HG02588 (cell line): Measurements from ENCODE around the gene MPP1.

Experiments used
- ATAC-seq: cut with Tn5 transposase; IDR thresholded peaks from one replicate; pipeline ENCODE4 v1.9.1; 2021; ENCODE audit warnings: mild to moderate bottlenecking, moderate library complexity; ENCODE audit not compliant: unreplicated experiment

MPP1 gene

DNA sequence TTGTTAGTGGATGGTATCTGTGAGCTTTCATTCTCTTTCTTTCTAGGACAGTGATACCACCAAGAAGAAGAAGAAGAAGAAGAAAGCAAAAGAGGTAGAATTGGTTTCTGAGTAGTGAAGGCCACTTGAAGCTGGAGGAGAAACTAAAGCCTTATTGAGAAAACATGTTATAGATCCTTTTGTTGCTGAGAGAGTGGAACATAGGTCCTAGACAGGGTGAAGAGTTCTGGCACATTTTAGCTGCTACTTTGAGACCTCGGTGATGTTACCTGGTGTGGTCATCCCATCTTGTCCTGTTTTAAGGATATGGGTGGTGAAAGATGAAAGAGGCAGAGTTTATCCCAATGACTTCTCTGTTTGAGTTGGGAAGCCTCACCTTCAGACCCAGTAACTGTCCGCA is 28.5 kb downstream of the MPP1 start:
- no peak for ATAC-seq

DNA sequence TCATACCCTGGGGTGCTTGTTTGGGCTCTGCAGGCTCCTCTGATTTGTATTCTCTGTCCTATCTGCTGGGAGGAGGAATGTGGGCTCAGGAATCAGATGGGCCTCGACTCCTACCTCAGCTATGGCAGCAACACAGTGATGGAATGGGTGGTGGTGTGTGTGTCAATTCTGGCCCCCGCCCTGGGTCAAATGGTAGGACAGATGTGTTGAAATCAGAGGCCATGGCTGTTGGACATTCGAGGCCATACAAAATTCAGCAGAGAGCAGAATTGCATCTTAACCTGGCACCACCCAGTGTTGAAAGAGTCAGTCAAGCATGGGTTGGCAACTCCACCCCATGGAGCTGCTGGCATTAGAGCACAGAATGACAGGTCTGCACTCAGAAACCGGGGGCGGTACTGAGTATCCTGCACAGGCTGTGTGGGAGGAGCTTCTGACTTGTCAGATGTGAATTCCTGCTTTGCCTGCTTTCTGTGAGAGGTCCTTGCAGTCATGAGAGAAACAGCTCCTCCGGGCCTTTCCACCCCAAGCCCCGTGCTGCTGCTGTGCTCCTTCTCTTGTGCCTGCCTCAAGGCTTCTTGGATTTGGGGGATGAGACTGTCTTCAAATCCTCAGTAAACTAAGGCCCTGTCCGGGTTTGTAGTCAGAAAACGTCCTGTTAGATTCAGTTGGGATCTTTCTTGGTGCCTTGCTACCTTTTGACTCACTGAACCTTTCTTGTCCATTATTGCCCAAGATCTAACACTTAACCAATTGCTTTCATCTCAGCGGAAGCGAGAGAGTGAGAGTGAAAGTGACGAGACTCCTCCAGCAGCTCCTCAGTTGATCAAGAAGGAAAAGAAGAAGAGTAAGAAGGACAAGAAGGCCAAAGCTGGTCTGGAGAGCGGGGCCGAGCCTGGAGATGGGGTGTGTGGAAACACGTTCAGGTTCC is 29.6 kb downstream of the MPP1 start:
- no peak for ATAC-seq

DNA sequence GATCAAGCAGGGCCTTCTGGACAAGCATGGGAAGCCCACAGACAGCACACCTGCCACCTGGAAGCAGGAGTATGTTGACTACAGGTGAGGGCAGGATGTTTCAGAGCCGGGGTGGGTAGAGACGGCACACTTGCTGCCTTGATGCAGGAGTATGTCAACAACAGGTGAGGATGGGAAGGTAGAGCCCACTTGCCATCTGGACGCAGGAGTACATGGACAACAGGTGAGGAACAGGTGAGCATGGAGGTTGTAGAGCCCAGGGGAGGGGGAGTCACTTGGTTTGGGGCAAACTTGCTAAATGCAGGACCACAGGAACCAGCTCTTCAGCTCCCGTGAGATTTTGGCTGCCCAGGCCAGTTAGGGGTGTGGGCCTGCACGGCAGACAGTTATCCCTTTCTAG is 30.7 kb downstream of the MPP1 start:
- ATAC-seq: no peak

- peak; percentile 94 for ATAC-seq
These were observed 42.6 kb downstream of the MPP1 start, which contains the start of gene DKC1 for GRCh38 chrX:154762537-154763296. DKC1 (plus strand) TSS chrX:154762864; CDS start chrX:154762966, 102 bp downstream.

- ATAC-seq: no peak
These were observed 43.2 kb downstream of the MPP1 start for GRCh38 chrX:154761977-154762536.

- no peak for ATAC-seq
These were observed 46.6 kb downstream of the MPP1 start for GRCh38 chrX:154758696-154759095.

DNA sequence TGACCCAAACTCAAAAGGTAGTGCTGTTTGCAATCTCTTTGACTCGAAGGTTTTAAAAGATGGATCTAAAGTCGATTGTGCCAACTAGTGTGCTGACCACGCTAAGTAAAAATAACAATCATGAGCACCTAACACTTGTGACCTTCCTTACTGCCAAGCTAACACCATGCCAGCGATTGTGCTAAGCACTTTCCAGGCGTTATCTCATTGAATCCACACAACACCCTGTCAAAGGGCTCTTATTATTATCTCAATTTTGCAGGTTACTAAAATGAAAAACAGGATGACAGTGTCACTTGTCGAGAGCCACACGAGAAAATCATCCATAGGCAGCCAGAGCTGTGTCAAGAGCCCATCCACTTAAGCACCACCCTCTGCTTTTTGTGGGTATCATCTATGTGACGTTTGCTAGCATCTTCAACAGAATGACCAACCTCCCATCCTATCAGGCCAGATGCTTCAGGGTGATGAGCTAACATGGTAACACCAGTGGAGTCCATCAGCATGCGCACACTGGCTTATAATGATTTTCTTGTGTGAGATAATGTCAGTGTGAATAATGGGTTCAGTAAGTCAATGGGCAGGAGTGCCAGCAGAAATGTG is 53.5 kb downstream of the MPP1 start:
- no peak for ATAC-seq

GRCh38 chrX:154751203-154751668 is 54.0 kb downstream of the MPP1 start:
- ATAC-seq: peak; percentile 26

GRCh38 chrX:154750301-154751202 is 54.7 kb downstream of the MPP1 start, which contains the start of gene GAB3:
GAB3 (minus strand) TSS chrX:154751077; CDS start chrX:154751025, 52 bp downstream.
- peak; percentile 75 for ATAC-seq

DNA sequence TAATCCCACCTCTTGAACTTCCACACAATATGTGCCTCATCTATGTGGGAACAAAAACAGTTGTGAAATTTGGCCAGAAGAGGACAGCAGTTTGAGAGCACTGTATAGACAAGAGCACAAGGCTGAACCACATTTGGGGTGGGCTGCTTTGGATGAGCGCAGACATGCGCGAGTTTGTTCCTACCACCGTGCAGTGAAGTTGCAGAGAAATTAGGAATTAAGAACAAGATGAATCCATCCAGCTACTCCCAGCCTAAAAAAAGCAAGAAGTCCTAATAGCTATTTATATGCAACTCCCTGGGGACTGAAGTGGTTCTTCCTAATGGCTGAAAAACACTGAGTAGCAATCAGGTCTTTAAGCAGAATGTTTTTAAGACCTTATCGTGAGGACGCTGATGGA is 55.4 kb downstream of the MPP1 start:
- no peak for ATAC-seq

GRCh38 chrX:154748712-154749339 is 56.5 kb downstream of the MPP1 start:
- no peak for ATAC-seq

GRCh38 chrX:154742613-154743012 is 62.7 kb downstream of the MPP1 start:
- no peak for ATAC-seq

GRCh38 chrX:154739952-154740465 is 65.3 kb downstream of the MPP1 start:
- ATAC-seq: no peak

DNA sequence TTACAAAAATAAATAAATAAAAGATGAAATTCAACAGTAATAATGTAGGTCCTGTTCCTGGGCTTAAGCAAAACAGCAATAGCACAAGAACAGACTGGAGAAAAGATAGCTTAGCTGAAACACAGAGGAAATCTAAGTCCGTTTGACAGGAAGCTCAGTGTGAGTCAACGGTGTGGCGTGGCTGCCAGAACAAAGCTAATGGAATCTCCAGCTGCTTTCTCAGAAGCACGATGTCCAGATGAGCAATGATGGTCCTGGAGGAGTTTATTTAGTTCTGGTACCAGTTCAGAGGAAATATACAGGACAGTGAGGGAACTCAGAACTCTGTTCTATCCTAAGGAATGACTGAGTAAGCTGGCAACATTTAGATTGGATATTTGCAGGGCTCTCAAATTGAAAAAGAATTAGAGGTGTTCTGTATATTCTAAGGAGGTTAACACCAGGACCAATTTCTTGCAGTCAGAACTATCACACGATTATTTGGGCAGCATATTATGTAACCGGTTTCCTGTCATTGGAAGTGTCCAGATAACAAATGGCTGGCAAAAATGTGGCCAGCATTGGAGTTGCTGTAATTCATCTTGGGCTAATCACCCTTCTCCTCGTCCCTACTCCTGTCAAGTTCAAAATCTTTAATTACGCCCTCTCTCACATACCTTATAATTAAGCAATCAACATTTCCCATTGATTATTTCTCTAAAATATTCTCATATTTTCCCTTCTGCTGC is 67.1 kb downstream of the MPP1 start:
- no peak for ATAC-seq

DNA sequence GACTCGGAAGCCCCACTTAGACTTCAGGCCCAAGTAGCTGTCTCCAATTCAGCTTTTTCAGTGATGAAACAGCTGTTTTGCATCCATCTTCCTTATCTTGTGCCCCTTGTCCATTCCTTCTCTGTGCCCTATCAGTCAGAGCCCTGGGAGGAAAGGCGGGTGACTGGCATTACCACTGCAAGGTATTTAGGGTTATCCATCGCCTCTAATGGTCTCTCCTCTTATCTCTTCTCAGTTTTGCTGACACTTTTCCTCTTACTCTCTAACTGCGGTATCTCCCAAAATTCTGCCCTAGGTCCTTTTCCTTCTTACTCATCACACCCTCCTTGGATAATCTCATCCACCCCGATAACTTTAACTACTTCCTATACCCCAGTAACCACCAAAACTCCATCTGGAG is 68.1 kb downstream of the MPP1 start:
- no peak for ATAC-seq

DNA sequence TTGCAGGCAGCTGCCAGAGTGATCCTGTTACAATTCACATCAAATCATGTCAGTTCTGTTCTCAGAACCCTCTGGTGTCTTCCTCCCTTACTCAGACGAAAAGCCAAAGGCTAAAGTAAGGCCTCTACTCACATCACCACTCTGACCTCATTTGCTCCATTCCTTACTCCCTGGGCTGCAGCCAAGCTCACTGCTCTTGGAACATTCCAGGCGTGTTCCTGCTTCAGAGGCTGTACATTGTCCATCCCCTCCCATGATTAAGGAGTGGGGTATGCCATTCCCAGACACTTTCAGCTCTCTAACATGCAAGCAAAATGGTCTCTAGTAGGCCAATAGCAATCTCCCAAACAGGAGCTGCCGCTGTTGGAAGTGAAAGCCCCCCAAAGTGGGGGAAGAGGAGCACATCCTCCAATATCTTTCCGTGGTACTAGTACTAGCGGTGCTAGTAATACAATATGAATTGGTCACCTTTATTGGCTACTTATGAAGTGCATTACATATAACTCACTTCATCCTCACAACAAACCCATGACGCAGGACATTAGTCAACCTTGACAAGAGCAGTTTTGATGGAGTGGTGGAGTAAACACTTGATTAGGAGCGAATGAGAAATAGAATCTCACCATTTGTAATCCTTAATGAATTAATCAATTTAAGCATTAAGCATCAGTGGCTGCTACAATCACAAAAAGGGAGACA is 69.4 kb downstream of the MPP1 start:
- ATAC-seq: no peak

GRCh38 chrX:154734061-154734781 is 71.1 kb downstream of the MPP1 start:
- no peak for ATAC-seq
